ENCODE results near the gene TGFBR3L. TPM values are rescaled to one million over a fixed set of nuclear protein-coding genes. Genes with fewer than 3 reads are reported as not detected.

Gene TGFBR3L
- total RNA-seq, 1 experiment from 2014 or later: 12.5 TPM

GRCh38 chr19:7934766-7935165 is 20.1 kb downstream of the TGFBR3L start:
- Histone ChIP-seq H3K27me3 (ENCODE audit: control insufficient read depth, insufficient read depth, low read length) (no peaks in the 10 kb centered on the region), H3K27ac (ENCODE audit: low read length) (no peak overlapping the region), H3K4me1 (ENCODE audit: control insufficient read depth, insufficient read depth, low read length) (peaks cover 9% of the 10 kb centered on the region), H3K4me3 (ENCODE audit: low read depth in 2 of 2, low read length in 2 of 2) (no peak overlapping the region), H3K9me3 (ENCODE audit: control insufficient read depth, insufficient read depth, low read depth, low read length) (no peaks in the 10 kb centered on the region), H3K36me3 (ENCODE audit: control insufficient read depth, insufficient read depth, low read length) (no peaks in the 10 kb centered on the region; the same call in 1 of the 2 replicates)
- BruUV-seq (replicated peaks): no TSS peak
- TF ChIP-seq POLR2AphosphoS5 (IDR thresholded peaks at IDR 0.05; ENCODE audit: low read depth, low read length): no peak
- no peak for TF ChIP-seq SIN3A (IDR thresholded peaks at IDR 0.05; ENCODE audit: borderline replicate concordance, insufficient read depth, low read depth, low read length)
- no peak for TF ChIP-seq TCF7L2 (IDR thresholded peaks at IDR 0.05; ENCODE audit: low read depth, low read length)
- TF ChIP-seq CTCF (IDR thresholded peaks at IDR 0.05): no peak
- no peak for TF ChIP-seq REST (IDR thresholded peaks at IDR 0.05; ENCODE audit: insufficient read depth in 1 of 2, low read depth in 2 of 2, low read length in 1 of 2)
- in situ Hi-C loops (cut with HindIII; ENCODE audit: low pct_unique_long_range_greater_than_20kb, low sequenced_read_pairs) (no loop called here), intact Hi-C loops (cut with micrococcal nuclease; ENCODE audit: unreplicated experiment) (no loop called here)
- POLR2A ChIA-PET: no interaction called here
- DNase-seq (ENCODE audit: low read depth, low spot score) (no peak), ATAC-seq (no peak)
- CTCF ChIA-PET: interaction anchor here (0.6 to 0.7 kb wide), 2 partner anchors 49 to 712 kb away, joined by 6 to 8 read pairs; no protein-coding TSS in a partner anchor

GRCh38 chr19:7940841-7941240 is 26.2 kb downstream of the TGFBR3L start:
- Histone ChIP-seq H3K27me3 (ENCODE audit: control insufficient read depth, insufficient read depth, low read length) (no peaks in the 10 kb centered on the region), H3K27ac (ENCODE audit: low read length) (no peak overlapping the region), H3K36me3 (ENCODE audit: control insufficient read depth, insufficient read depth, low read length) (peaks cover 4% of the 10 kb centered on the region), H3K4me3 (ENCODE audit: low read depth in 2 of 2, low read length in 2 of 2) (no peak overlapping the region), H3K9me3 (ENCODE audit: control insufficient read depth, insufficient read depth, low read depth, low read length) (no peaks in the 10 kb centered on the region), H3K4me1 (ENCODE audit: control insufficient read depth, insufficient read depth, low read length) (no peaks in the 10 kb centered on the region)
- in situ Hi-C loops (cut with HindIII; ENCODE audit: low pct_unique_long_range_greater_than_20kb, low sequenced_read_pairs): no loop called here
- TF ChIP-seq TCF7L2 (IDR thresholded peaks at IDR 0.05; ENCODE audit: low read depth, low read length): no peak
- TF ChIP-seq SIN3A (IDR thresholded peaks at IDR 0.05; ENCODE audit: borderline replicate concordance, insufficient read depth, low read depth, low read length): no peak
- no peak for TF ChIP-seq REST (IDR thresholded peaks at IDR 0.05; ENCODE audit: insufficient read depth in 1 of 2, low read depth in 2 of 2, low read length in 1 of 2)
- TF ChIP-seq CTCF (IDR thresholded peaks at IDR 0.05): no peak
- no peak for TF ChIP-seq POLR2AphosphoS5 (IDR thresholded peaks at IDR 0.05; ENCODE audit: low read depth, low read length)
- ChIA-PET CTCF (interaction anchor here (0.6 kb wide), 2 partner anchors 22 to 184 kb away, joined by 3 read pairs; no protein-coding TSS in a partner anchor), POLR2A (no interaction called here)
- intact Hi-C loops (cut with micrococcal nuclease; ENCODE audit: unreplicated experiment): no loop called here
- BruUV-seq (replicated peaks): no TSS peak
- DNase-seq (ENCODE audit: low read depth, low spot score) (no peak), ATAC-seq (no peak)

Measured in Panc1 (cell line).